Body of pancreas (tissue), 4 donors: Measurements from ENCODE around the gene IL16. TPM values are rescaled to one million over a fixed set of nuclear protein-coding genes. Genes with fewer than 3 reads are reported as not detected.
A peak's percentile ranks its signal among the peaks of the same experiment; 100 is the strongest.

Source experiments
- ATAC-seq: fragments of 150-250 bp; one replicate; pipeline ENCODE4 v1.9.1; 2016
- DNase-seq, 4 donors: peaks; one replicate each; pipeline ENCODE4 v3.0.0-alpha.2; 2019
- H3K27ac ChIP-seq, 4 donors: fragments of 200-600 bp; sonication (generic); 1 replicate in 3 of 4; 2 replicates in 1 of 4; pipeline versions ENCODE4 v1.5.1 to v1.6.1; 2016 to 2019; ENCODE audit warnings: mild to moderate bottlenecking in 1 of 4, mixed read lengths in 1 of 4, moderate library complexity in 1 of 4
- H3K27me3 ChIP-seq, 2 donors: fragments of 200-600 bp; sonication (generic); one replicate each; pipeline ENCODE4 v1.6.0; 2016; ENCODE audit warnings: mild to moderate bottlenecking in 1 of 2
- H3K36me3 ChIP-seq, 2 donors: fragments of 200-600 bp; sonication (generic); replicated peaks in 1 of 2; 2 replicates each; pipeline ENCODE4 v1.5.1; 2016; ENCODE audit warnings: low read depth in 2 of 2; ENCODE audit not compliant: insufficient read depth in 1 of 2
- H3K4me1 ChIP-seq: fragments of 200-600 bp; sonication (generic); one replicate; pipeline ENCODE4 v1.6.0; 2016
- H3K4me3 ChIP-seq, 2 donors: fragments of 200-600 bp; sonication (generic); 1 replicate in 1 of 2; 2 replicates in 1 of 2; pipeline ENCODE4 v1.5.1; 2016 to 2019
- H3K9me3 ChIP-seq, 3 donors: fragments of 200-600 bp; sonication (generic); 1 replicate in 2 of 3; 2 replicates in 1 of 3; pipeline ENCODE4 v1.5.1; 2016
- CTCF ChIP-seq, 7 experiments: fragments of 450-650 bp in 4 of 7; fragments of 200-600 bp in 3 of 7; sonication (generic) in 3 of 7; IDR thresholded peaks; one replicate each; pipeline ENCODE4 v1.5.1; 2016 to 2019; ENCODE audit warnings: antibody characterized with exemption in 7 of 7
- POLR2A ChIP-seq, 3 donors: fragments of 450-650 bp; IDR thresholded peaks; one replicate each; pipeline ENCODE4 v1.6.1; 2016; ENCODE audit warnings: antibody characterized with exemption in 3 of 3, mild to moderate bottlenecking in 2 of 3
- WGBS, 2 donors: methylation state at CpG; one replicate each; pipeline ENCODE4 v1.1.5; 2017; 5-methylcytosine and 5-hydroxymethylcytosine counted together
- intact Hi-C: fragments of 100-400 bp; cut with DNase I; formaldehyde crosslinking; loops from one replicate; pipeline ENCODE4 v1.15.1; 2023
- total RNA-seq, 2 donors: library from RNA; depleted of rRNA; stranded (reverse); fragments of >200 nt; gene quantifications; one replicate each; pipeline ENCODE4 v1.1.0, GENCODE V29; 2016

Gene IL16
- total RNA-seq, 2 donors from 2014 or later: 2.9 to 4.9 TPM

GRCh38 chr15:81301385-81301784 lies 104.7 kb downstream of the IL16 start:
- no peak overlapping the region for H3K4me3 ChIP-seq
- TF ChIP-seq POLR2A (IDR thresholded peaks at IDR 0.05): no peak
- TF ChIP-seq CTCF (IDR thresholded peaks at IDR 0.05): no peak
- H3K4me1 ChIP-seq: no peaks in the 10 kb centered on the region
- WGBS, 2 donors: 75 to 77% methylated on average over 3 to 4 of the region's 4 CpGs
- no peaks in the 10 kb centered on the region for H3K9me3 ChIP-seq
- DNase-seq (no peak), ATAC-seq (no peak)
- no peaks in the 10 kb centered on the region for H3K36me3 ChIP-seq
- H3K27ac ChIP-seq: no peak overlapping the region
- intact Hi-C loops: no loop called here
- H3K27me3 ChIP-seq: no peaks in the 10 kb centered on the region

- DNase-seq (peak in 1 of 4 donors; percentile 63), ATAC-seq (no peak)
- H3K4me1 ChIP-seq: no peaks in the 10 kb centered on the region
- TF ChIP-seq CTCF (IDR thresholded peaks at IDR 0.05) (no peak), POLR2A (IDR thresholded peaks at IDR 0.05) (no peak)
- no peaks in the 10 kb centered on the region for H3K36me3 ChIP-seq
- WGBS, 2 donors: 66 to 73% methylated on average over 5 of the region's 5 CpGs
- H3K4me3 ChIP-seq: no peak overlapping the region
- intact Hi-C loops: no loop called here
- H3K9me3 ChIP-seq: no peaks in the 10 kb centered on the region
- H3K27ac ChIP-seq: peak overlapping the region in 1 of 4 donors; percentile 71
- H3K27me3 ChIP-seq: no peaks in the 10 kb centered on the region
Observed at GRCh38 chr15:81301815-81302399, 105.2 kb downstream of the IL16 start.

GRCh38 chr15:81302701-81303109 lies 106.0 kb downstream of the IL16 start:
- ATAC-seq: no peak
- WGBS, 2 donors: 78 to 81% methylated on average over 6 of the region's 6 CpGs
- H3K27ac ChIP-seq: peak overlapping the region in 1 of 4 donors; percentile 71
- H3K36me3 ChIP-seq: no peaks in the 10 kb centered on the region
- H3K27me3 ChIP-seq: no peaks in the 10 kb centered on the region
- H3K4me1 ChIP-seq: no peaks in the 10 kb centered on the region
- intact Hi-C loops: no loop called here
- TF ChIP-seq POLR2A (IDR thresholded peaks at IDR 0.05) (no peak), CTCF (IDR thresholded peaks at IDR 0.05) (no peak)
- no peaks in the 10 kb centered on the region for H3K9me3 ChIP-seq
- no peak for DNase-seq
- no peak overlapping the region for H3K4me3 ChIP-seq

GRCh38 chr15:81303244-81304225 lies 106.9 kb downstream of the IL16 start:
- peak overlapping the region in 1 of 4 donors; percentile 71 for H3K27ac ChIP-seq
- no peaks in the 10 kb centered on the region for H3K9me3 ChIP-seq
- DNase-seq (no peak), ATAC-seq (no peak)
- H3K4me1 ChIP-seq: no peaks in the 10 kb centered on the region
- no peaks in the 10 kb centered on the region for H3K27me3 ChIP-seq
- H3K4me3 ChIP-seq: no peak overlapping the region
- H3K36me3 ChIP-seq: no peaks in the 10 kb centered on the region
- intact Hi-C loops: no loop called here
- WGBS, 2 donors: 73 to 80% methylated on average over 9 of the region's 9 CpGs
- TF ChIP-seq CTCF (IDR thresholded peaks at IDR 0.05) (no peak), POLR2A (IDR thresholded peaks at IDR 0.05) (no peak)
